Suprapubic skin (tissue), 3 donors: ENCODE results near the gene FMNL1.

Experiments used
- CTCF ChIP-seq, 2 donors: fragments of 200-600 bp in 1 of 2; fragments of 450-650 bp in 1 of 2; sonication (generic) in 1 of 2; IDR thresholded peaks; one replicate each; pipeline ENCODE4 v1.5.1; 2016 to 2019; ENCODE audit warnings: antibody characterized with exemption in 2 of 2, mild to moderate bottlenecking in 1 of 2, moderate library complexity in 1 of 2
- POLR2A ChIP-seq, 2 donors: fragments of 450-650 bp; IDR thresholded peaks; one replicate each; pipeline ENCODE4 v1.6.1; 2017; ENCODE audit warnings: antibody characterized with exemption in 2 of 2, mild to moderate bottlenecking in 2 of 2, moderate library complexity in 2 of 2

- TF ChIP-seq CTCF (IDR thresholded peaks at IDR 0.05) (no peak), POLR2A (IDR thresholded peaks at IDR 0.05) (no peak)
These were observed 32.2 kb downstream of the FMNL1 start for GRCh38 chr17:45253879-45254278.
